Measurements from ENCODE around the gene IRX4.

Gene IRX4

GRCh38 chr5:1860021-1860610, 22.6 kb downstream of the IRX4 start:
- no peak for TF ChIP-seq FOXM1 (IDR thresholded peaks at IDR 0.05; ENCODE audit: borderline replicate concordance, low read depth)
- TF ChIP-seq TCF12 (IDR thresholded peaks at IDR 0.05; ENCODE audit: low read depth) = no peak
- no peak for TF ChIP-seq YY1 (IDR thresholded peaks at IDR 0.05; ENCODE audit: low read depth)
- TF ChIP-seq CEBPB (IDR thresholded peaks at IDR 0.05) = no peak
- TF ChIP-seq, protein P1, sequence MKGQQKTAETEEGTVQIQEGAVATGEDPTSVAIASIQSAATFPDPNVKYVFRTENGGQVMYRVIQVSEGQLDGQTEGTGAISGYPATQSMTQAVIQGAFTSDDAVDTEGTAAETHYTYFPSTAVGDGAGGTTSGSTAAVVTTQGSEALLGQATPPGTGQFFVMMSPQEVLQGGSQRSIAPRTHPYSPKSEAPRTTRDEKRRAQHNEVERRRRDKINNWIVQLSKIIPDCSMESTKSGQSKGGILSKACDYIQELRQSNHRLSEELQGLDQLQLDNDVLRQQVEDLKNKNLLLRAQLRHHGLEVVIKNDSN (IDR thresholded peaks at IDR 0.05) = no peak
- no peak for TF ChIP-seq NFIC (IDR thresholded peaks at IDR 0.05)
- no peak for TF ChIP-seq MAX (IDR thresholded peaks at IDR 0.05)
- TF ChIP-seq EGR1 (IDR thresholded peaks at IDR 0.05) = no peak
- no peak for TF ChIP-seq TAF1 (IDR thresholded peaks at IDR 0.05; ENCODE audit: low read depth)
- TF ChIP-seq, protein P2, sequence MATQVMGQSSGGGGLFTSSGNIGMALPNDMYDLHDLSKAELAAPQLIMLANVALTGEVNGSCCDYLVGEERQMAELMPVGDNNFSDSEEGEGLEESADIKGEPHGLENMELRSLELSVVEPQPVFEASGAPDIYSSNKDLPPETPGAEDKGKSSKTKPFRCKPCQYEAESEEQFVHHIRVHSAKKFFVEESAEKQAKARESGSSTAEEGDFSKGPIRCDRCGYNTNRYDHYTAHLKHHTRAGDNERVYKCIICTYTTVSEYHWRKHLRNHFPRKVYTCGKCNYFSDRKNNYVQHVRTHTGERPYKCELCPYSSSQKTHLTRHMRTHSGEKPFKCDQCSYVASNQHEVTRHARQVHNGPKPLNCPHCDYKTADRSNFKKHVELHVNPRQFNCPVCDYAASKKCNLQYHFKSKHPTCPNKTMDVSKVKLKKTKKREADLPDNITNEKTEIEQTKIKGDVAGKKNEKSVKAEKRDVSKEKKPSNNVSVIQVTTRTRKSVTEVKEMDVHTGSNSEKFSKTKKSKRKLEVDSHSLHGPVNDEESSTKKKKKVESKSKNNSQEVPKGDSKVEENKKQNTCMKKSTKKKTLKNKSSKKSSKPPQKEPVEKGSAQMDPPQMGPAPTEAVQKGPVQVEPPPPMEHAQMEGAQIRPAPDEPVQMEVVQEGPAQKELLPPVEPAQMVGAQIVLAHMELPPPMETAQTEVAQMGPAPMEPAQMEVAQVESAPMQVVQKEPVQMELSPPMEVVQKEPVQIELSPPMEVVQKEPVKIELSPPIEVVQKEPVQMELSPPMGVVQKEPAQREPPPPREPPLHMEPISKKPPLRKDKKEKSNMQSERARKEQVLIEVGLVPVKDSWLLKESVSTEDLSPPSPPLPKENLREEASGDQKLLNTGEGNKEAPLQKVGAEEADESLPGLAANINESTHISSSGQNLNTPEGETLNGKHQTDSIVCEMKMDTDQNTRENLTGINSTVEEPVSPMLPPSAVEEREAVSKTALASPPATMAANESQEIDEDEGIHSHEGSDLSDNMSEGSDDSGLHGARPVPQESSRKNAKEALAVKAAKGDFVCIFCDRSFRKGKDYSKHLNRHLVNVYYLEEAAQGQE (IDR thresholded peaks at IDR 0.05; ENCODE audit: low read depth) = no peak
- TF ChIP-seq RAD21 (IDR thresholded peaks at IDR 0.05; ENCODE audit: low read depth) = no peak
- TF ChIP-seq TEAD4 (IDR thresholded peaks at IDR 0.05) = no peak

DNA sequence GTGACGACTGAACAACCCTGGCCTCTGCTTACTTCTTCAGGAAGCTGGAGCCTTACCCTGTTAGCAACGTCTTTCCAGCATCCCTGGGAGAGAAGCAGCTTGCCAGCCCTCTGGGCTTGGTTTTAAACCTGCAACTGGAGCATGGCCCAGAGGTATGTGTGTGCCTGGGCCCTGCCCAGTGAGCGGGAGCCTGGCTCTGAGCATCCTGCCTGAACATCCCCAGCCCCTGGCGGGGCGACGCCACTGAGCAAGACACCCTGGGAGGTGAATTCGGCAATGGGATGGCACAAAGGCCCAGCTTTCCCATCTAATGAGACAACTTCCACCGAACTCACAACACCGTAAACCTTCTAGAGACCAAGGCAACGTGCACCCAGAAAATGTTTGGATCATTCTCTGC, 23.6 kb downstream of the IRX4 start:
- TF ChIP-seq CREB1 (IDR thresholded peaks at IDR 0.05; ENCODE audit: low read depth) (no peak), RAD21 (IDR thresholded peaks at IDR 0.05; ENCODE audit: low read depth) (no peak), EGR1 (IDR thresholded peaks at IDR 0.05) (no peak), MAX (IDR thresholded peaks at IDR 0.05) (no peak), FOXM1 (IDR thresholded peaks at IDR 0.05; ENCODE audit: borderline replicate concordance, low read depth) (no peak), EP300 (IDR thresholded peaks at IDR 0.05; ENCODE audit: borderline replicate concordance) (no peak), YY1 (IDR thresholded peaks at IDR 0.05; ENCODE audit: low read depth) (no peak), TAF1 (IDR thresholded peaks at IDR 0.05; ENCODE audit: low read depth) (no peak), TCF12 (IDR thresholded peaks at IDR 0.05; ENCODE audit: low read depth) (no peak)
- TF ChIP-seq, protein P2 (IDR thresholded peaks at IDR 0.05; ENCODE audit: low read depth) = no peak
- TF ChIP-seq, protein P1 (IDR thresholded peaks at IDR 0.05) = no peak

- TF ChIP-seq YY1 (IDR thresholded peaks at IDR 0.05; ENCODE audit: low read depth) (no peak), CREB1 (IDR thresholded peaks at IDR 0.05; ENCODE audit: low read depth) (no peak), TCF12 (IDR thresholded peaks at IDR 0.05; ENCODE audit: low read depth) (no peak), EP300 (IDR thresholded peaks at IDR 0.05; ENCODE audit: borderline replicate concordance) (no peak), MAX (IDR thresholded peaks at IDR 0.05) (no peak), CEBPB (IDR thresholded peaks at IDR 0.05) (no peak), FOXM1 (IDR thresholded peaks at IDR 0.05; ENCODE audit: borderline replicate concordance, low read depth) (no peak), TEAD4 (IDR thresholded peaks at IDR 0.05) (no peak), NFIC (IDR thresholded peaks at IDR 0.05) (no peak), RAD21 (IDR thresholded peaks at IDR 0.05; ENCODE audit: low read depth) (no peak), ZBTB7A (IDR thresholded peaks at IDR 0.05; ENCODE audit: low read depth) (no peak)
- TF ChIP-seq, protein P2 (IDR thresholded peaks at IDR 0.05; ENCODE audit: low read depth) = no peak
- TF ChIP-seq, protein P1 (IDR thresholded peaks at IDR 0.05) = no peak
These were observed 24.3 kb downstream of the IRX4 start for GRCh38 chr5:1858436-1858835.

- TF ChIP-seq ZBTB7A (IDR thresholded peaks at IDR 0.05; ENCODE audit: low read depth) (no peak), TEAD4 (IDR thresholded peaks at IDR 0.05) (no peak), TCF12 (IDR thresholded peaks at IDR 0.05; ENCODE audit: low read depth) (no peak), CREB1 (IDR thresholded peaks at IDR 0.05; ENCODE audit: low read depth) (no peak)
These were observed 25.5 kb downstream of the IRX4 start for GRCh38 chr5:1857256-1857600.
